ENCODE data around the gene KIF1A.

The KIF1A gene

GRCh38 chr2:240819126-240819857 is 727 bp downstream of the KIF1A start:
- no peak for DNase-seq

- no peak for DNase-seq
Measured at GRCh38 chr2:240818293-240819125, 1.5 kb downstream of the KIF1A start.

DNA sequence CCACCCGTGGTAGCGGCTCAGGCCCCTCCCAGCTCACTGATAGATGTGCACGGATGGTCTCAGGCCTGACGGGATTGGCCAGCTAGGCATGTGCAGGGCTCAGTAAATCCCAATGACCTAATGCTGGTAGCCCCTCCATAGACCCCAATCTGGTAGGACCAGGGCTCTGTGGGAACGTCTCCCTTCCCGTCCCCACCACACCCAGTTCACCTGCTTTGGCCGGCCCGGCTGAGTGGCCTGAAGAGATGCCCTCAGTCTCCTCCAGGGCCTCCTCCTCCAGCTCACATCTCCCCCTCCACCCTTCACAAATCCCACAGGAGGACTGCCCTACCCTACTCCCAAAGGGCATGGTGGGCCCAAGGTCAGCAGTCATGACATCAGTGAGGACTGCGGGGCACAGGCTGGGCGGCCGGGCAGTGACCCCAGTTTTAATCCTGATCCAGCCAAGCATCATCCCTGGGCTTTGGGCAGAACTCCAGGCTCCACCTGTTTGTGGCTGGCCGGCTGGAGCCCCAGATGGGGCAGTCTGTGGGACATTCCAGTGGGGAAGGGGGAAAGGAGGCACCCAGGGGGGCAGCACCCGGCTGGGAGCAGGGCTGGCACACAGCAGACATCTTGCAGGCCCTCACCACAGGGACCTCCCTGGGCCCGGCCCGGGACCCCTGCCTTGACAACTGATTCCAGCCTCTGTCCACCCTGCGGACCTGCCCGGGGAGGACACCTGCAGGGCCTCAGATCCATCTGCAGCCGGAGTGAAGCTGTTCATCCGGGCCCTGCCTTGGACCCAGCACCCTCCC is 2.3 kb downstream of the KIF1A start:
- DNase-seq: no peak

DNA sequence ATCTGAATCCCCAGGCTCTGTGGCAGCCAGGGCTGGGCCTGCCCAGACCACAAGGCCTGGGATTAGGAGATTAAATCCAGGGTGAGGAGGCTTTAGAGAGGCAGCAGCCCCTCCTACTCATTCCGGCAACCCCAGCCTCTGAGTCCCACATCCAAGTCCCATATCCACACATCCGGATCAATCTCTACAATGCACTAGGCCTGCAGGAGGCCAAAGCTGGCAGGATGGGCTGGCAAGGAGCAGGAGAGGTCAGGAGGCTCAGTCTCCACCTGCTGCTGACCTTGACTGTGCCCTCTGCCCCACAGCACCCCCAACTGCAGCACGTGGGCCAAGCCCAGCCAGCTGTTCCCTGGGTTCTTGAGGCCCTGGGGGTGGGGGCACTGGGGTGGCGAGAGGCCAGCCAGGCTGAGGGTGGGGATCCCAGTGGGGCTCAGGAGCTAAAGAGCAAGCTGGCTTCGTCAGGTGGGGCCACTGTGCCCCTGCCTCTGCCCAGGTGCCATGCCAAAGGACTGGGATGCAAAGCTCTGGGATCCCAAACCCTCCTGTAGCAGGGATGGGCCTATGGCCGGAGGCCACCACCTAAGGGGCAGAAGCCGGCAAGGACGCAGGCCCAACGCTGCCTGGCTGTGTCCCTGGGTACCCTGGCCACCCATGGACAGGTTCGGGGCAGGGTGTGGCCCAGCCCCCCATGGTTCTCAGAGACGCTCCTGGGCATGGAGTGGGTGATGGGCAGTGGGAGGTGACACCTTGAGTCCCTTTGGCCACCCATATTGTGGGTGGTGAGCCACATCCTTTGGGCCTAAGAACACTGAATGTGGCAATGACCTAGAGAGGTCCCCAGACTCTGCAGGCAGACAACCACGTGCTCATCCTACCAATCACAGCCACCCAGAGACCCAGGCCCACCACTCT is 3.2 kb downstream of the KIF1A start:
- no peak for DNase-seq

- no peak for DNase-seq
Measured at GRCh38 chr2:240815761-240816583, 4.0 kb downstream of the KIF1A start.

GRCh38 chr2:240814946-240815760 is 4.9 kb downstream of the KIF1A start:
- DNase-seq: no peak

- no peak for DNase-seq
Measured at GRCh38 chr2:240814280-240814679, 5.7 kb downstream of the KIF1A start.

DNA sequence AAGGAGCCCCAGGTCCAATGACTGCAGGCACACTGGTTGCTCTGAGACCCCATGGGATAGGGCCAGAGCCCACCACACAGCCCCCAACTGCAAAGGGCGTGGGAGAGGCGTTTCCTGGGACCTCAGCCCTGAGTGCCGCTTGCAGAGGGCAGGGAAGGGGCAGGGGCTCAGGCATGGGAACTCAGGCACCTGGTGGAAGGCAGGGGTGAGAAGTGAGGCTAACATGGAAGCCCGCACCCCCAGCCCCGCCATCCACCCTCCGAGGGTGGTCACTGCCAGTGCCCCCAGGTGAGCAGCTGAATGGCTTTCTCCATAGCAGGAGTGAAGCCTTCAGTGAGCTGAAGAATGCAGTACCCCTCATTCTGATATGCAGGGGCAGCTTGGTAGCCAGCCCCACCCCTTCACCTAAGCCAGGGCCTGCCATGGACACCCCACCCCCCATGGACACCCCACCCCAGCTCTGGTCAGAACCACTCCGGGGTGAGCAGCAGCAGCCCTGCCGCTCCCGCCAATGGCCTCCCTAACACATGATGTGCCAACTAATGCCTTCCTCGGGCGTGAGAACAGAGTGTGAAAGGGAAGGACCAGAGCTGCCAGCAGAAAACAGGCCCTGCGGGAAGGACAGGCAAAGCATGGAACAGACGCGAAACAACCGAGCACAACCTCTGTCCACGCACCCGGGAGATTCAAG is 6.6 kb downstream of the KIF1A start:
- no peak for DNase-seq

DNA sequence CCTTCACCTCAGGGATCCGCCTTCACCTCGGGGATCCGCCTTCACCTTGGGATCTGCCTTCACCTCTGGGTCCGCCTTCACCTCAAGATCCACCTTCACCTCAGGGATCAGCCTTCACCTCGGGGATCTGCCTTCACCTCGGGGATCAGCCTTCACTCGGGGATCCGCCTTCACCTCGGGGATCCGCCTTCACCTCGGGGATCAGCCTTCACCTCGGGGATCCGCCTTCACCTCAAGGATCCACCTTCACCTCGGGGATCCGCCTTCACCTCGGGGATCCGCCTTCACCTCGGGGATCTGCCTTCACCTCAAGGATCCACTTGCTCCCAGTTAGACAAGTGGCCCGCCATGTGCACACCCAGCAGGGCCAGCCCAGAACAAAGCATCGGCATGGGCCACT is 7.3 kb downstream of the KIF1A start:
- no peak for DNase-seq

GRCh38 chr2:240812301-240812680 is 7.7 kb downstream of the KIF1A start:
- DNase-seq: no peak

DNA sequence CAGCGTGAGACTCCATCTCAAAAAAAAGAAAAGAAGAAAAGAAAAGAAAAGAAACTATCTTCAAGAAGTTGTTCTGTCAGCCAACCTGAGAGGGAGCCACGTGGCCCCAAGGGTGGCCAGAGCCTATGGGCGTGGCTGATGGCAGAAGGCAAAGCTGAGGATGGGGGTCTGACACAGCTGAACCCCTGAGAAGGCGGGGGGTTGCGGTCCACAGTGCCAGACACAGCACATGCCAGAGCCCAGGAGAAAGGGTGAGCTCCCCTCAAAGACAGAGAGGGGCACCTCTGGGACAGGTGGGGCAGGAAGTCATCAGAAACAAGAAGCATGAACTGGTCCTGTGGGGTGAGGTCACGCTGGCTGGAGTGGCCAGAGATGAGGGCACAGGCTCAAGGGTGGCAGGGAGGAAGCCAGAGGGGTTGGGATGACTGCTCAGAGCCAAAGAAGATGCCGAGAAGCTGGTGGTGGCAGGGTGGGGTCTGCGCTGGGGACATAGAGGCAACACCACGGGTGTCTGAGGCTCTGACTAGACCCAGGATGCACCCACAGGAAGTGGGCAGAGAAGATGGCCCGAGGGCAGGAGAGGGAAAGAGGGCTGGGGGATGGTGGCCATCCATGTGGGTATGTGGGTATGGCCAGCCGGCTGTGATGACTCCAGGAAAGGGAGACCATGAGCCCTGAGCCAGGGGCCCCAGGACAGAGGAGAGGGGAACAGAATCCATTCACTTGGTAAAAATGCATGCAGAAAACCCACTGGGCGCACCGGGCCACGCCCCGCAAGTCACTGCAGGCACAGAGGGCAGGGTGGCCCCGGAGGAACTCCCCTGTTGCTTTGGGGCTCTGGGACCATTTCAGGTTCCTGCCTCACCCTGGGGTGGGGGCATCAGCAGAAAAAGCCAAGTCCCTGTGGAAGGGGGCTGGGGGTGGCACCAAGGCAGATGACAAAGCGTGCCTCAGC is 8.4 kb downstream of the KIF1A start:
- no peak for DNase-seq

DNA sequence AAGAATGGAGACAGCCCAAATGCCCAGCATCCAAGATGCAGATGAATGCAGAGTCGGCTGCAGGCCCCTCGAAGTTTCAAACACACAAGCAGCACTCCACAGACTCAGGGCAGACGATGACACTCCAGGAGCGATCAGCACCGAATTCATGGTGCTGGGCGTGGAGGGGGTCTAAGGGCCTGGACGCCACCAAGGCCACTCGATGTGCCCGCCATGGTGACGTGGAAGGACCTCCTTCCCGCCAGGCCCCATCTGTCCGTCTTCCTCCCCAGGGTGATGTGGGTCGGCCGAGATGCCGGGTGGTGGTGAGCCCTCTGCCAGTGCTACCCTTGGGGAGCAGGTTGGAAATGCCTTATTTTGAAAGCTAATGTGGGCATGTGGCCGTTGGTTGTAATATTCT is 9.4 kb downstream of the KIF1A start:
- no peak for DNase-seq

GRCh38 chr2:240810199-240810598 is 9.8 kb downstream of the KIF1A start:
- DNase-seq: no peak

DNA sequence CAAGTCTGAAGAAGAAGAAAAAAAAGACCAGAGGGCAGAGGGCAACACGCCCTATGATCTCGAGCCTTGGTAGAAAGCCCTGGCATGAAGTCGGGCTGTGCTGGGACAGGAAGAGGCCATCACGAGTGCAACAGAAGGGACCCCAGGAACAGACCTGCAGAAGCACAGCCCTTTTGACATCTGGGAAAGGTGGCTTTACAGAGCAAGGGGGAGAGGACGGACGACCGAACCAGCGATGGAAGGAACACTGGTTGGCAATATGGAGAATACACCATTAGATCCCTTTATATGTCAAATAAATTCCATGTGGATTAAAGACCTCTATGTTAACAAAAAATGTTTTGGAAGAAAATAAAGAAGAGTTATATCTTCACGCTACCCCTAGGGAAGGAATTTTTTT is 10.7 kb downstream of the KIF1A start:
- no peak for DNase-seq

GRCh38 chr2:240806459-240806858 is 13.6 kb downstream of the KIF1A start:
- no peak for DNase-seq

GRCh38 chr2:240806006-240806405 is 14.0 kb downstream of the KIF1A start:
- no peak for DNase-seq

- no peak for DNase-seq
Measured at GRCh38 chr2:240803191-240803590, 16.8 kb downstream of the KIF1A start.

- DNase-seq: no peak
Measured at GRCh38 chr2:240799033-240799820, 20.8 kb downstream of the KIF1A start.

Measured in Kasumi-1 (cell line).